ENCODE measurements around the gene CELSR1.

The CELSR1 gene

GRCh38 chr22:46439111-46439510, 98.3 kb downstream of the CELSR1 start:
- H3K4me3 ChIP-seq (ENCODE audit: low read length): no peak overlapping the region

GRCh38 chr22:46437671-46438440, 99.6 kb downstream of the CELSR1 start:
- no peak overlapping the region for H3K4me3 ChIP-seq (ENCODE audit: low read length)
- H3K27me3 ChIP-seq (replicated peaks; ENCODE audit: control insufficient read depth, insufficient read depth, low read length): peaks cover 50% of the 10 kb centered on the region
- no peaks in the 10 kb centered on the region for H3K4me1 ChIP-seq (ENCODE audit: control insufficient read depth, insufficient read depth, low read length)
- H3K9me3 ChIP-seq (ENCODE audit: control insufficient read depth, low read length): no peaks in the 10 kb centered on the region
- DNase-seq (ENCODE audit: low read depth): no peak
- no peak overlapping the region for H3K9ac ChIP-seq (ENCODE audit: low read length)
- no peaks in the 10 kb centered on the region for H3K36me3 ChIP-seq (ENCODE audit: control insufficient read depth, insufficient read depth, low read length, severe bottlenecking)

More at GRCh38 chr22:46439111-46439510, 98.3 kb downstream of the CELSR1 start:
- no peaks in the 10 kb centered on the region for H3K4me1 ChIP-seq (ENCODE audit: control insufficient read depth, insufficient read depth, low read length)
- H3K9me3 ChIP-seq (ENCODE audit: control insufficient read depth, low read length): no peaks in the 10 kb centered on the region
- DNase-seq (ENCODE audit: low read depth): no peak
- H3K27me3 ChIP-seq (replicated peaks; ENCODE audit: control insufficient read depth, insufficient read depth, low read length): peaks cover 52% of the 10 kb centered on the region
- no peak overlapping the region for H3K9ac ChIP-seq (ENCODE audit: low read length)
- no peaks in the 10 kb centered on the region for H3K36me3 ChIP-seq (ENCODE audit: control insufficient read depth, insufficient read depth, low read length, severe bottlenecking)

- Histone ChIP-seq H3K9me3 (ENCODE audit: control insufficient read depth, low read length) (no peaks in the 10 kb centered on the region), H3K36me3 (ENCODE audit: control insufficient read depth, insufficient read depth, low read length, severe bottlenecking) (no peaks in the 10 kb centered on the region), H3K9ac (ENCODE audit: low read length) (no peak overlapping the region), H3K4me1 (ENCODE audit: control insufficient read depth, insufficient read depth, low read length) (no peaks in the 10 kb centered on the region), H3K4me3 (ENCODE audit: low read length) (no peak overlapping the region), H3K27me3 (replicated peaks; ENCODE audit: control insufficient read depth, insufficient read depth, low read length) (peaks cover 44% of the 10 kb centered on the region)
- DNase-seq (ENCODE audit: low read depth): no peak
Measured at GRCh38 chr22:46436595-46437175, 100.7 kb downstream of the CELSR1 start.

GRCh38 chr22:46433318-46433717, 104.1 kb downstream of the CELSR1 start:
- H3K9ac ChIP-seq (ENCODE audit: low read length): no peak overlapping the region
- H3K9me3 ChIP-seq (ENCODE audit: control insufficient read depth, low read length): no peaks in the 10 kb centered on the region
- H3K4me3 ChIP-seq (ENCODE audit: low read length): no peak overlapping the region
- H3K27me3 ChIP-seq (replicated peaks; ENCODE audit: control insufficient read depth, insufficient read depth, low read length): peaks cover 42% of the 10 kb centered on the region
- H3K36me3 ChIP-seq (ENCODE audit: control insufficient read depth, insufficient read depth, low read length, severe bottlenecking): no peaks in the 10 kb centered on the region
- no peak for DNase-seq (ENCODE audit: low read depth)
- no peaks in the 10 kb centered on the region for H3K4me1 ChIP-seq (ENCODE audit: control insufficient read depth, insufficient read depth, low read length)

GRCh38 chr22:46432164-46433068, 105.0 kb downstream of the CELSR1 start:
- Histone ChIP-seq H3K36me3 (ENCODE audit: control insufficient read depth, insufficient read depth, low read length, severe bottlenecking) (no peaks in the 10 kb centered on the region), H3K4me1 (ENCODE audit: control insufficient read depth, insufficient read depth, low read length) (no peaks in the 10 kb centered on the region), H3K9me3 (ENCODE audit: control insufficient read depth, low read length) (no peaks in the 10 kb centered on the region), H3K27me3 (replicated peaks; ENCODE audit: control insufficient read depth, insufficient read depth, low read length) (peaks cover 40% of the 10 kb centered on the region), H3K4me3 (ENCODE audit: low read length) (peak overlapping the region; percentile 67), H3K9ac (ENCODE audit: low read length) (no peak overlapping the region)
- no peak for DNase-seq (ENCODE audit: low read depth)

- Histone ChIP-seq H3K9ac (ENCODE audit: low read length) (no peak overlapping the region), H3K27me3 (replicated peaks; ENCODE audit: control insufficient read depth, insufficient read depth, low read length) (peaks cover 36% of the 10 kb centered on the region), H3K4me1 (ENCODE audit: control insufficient read depth, insufficient read depth, low read length) (no peaks in the 10 kb centered on the region), H3K36me3 (ENCODE audit: control insufficient read depth, insufficient read depth, low read length, severe bottlenecking) (no peaks in the 10 kb centered on the region), H3K4me3 (ENCODE audit: low read length) (no peak overlapping the region), H3K9me3 (ENCODE audit: control insufficient read depth, low read length) (peaks cover 1% of the 10 kb centered on the region)
- DNase-seq (ENCODE audit: low read depth): no peak
Measured at GRCh38 chr22:46430961-46431838, 106.2 kb downstream of the CELSR1 start.

GRCh38 chr22:46429325-46429853, 108.0 kb downstream of the CELSR1 start:
- Histone ChIP-seq H3K27me3 (replicated peaks; ENCODE audit: control insufficient read depth, insufficient read depth, low read length) (peaks cover 33% of the 10 kb centered on the region), H3K9me3 (ENCODE audit: control insufficient read depth, low read length) (peaks cover 11% of the 10 kb centered on the region), H3K4me3 (ENCODE audit: low read length) (no peak overlapping the region), H3K36me3 (ENCODE audit: control insufficient read depth, insufficient read depth, low read length, severe bottlenecking) (no peaks in the 10 kb centered on the region), H3K4me1 (ENCODE audit: control insufficient read depth, insufficient read depth, low read length) (no peaks in the 10 kb centered on the region), H3K9ac (ENCODE audit: low read length) (no peak overlapping the region)
- no peak for DNase-seq (ENCODE audit: low read depth)

GRCh38 chr22:46428602-46429324, 108.7 kb downstream of the CELSR1 start:
- H3K4me3 ChIP-seq (ENCODE audit: low read length): no peak overlapping the region
- H3K36me3 ChIP-seq (ENCODE audit: control insufficient read depth, insufficient read depth, low read length, severe bottlenecking): no peaks in the 10 kb centered on the region
- H3K9ac ChIP-seq (ENCODE audit: low read length): no peak overlapping the region

GRCh38 chr22:46428171-46428570, 109.2 kb downstream of the CELSR1 start:
- Histone ChIP-seq H3K27me3 (replicated peaks; ENCODE audit: control insufficient read depth, insufficient read depth, low read length) (peaks cover 33% of the 10 kb centered on the region), H3K36me3 (ENCODE audit: control insufficient read depth, insufficient read depth, low read length, severe bottlenecking) (no peaks in the 10 kb centered on the region), H3K9me3 (ENCODE audit: control insufficient read depth, low read length) (peaks cover 11% of the 10 kb centered on the region), H3K4me3 (ENCODE audit: low read length) (no peak overlapping the region), H3K4me1 (ENCODE audit: control insufficient read depth, insufficient read depth, low read length) (no peaks in the 10 kb centered on the region), H3K9ac (ENCODE audit: low read length) (no peak overlapping the region)
- DNase-seq (ENCODE audit: low read depth): no peak

More at GRCh38 chr22:46428602-46429324, 108.7 kb downstream of the CELSR1 start:
- H3K27me3 ChIP-seq (replicated peaks; ENCODE audit: control insufficient read depth, insufficient read depth, low read length): peaks cover 33% of the 10 kb centered on the region
- DNase-seq (ENCODE audit: low read depth): no peak
- H3K9me3 ChIP-seq (ENCODE audit: control insufficient read depth, low read length): peaks cover 11% of the 10 kb centered on the region
- no peaks in the 10 kb centered on the region for H3K4me1 ChIP-seq (ENCODE audit: control insufficient read depth, insufficient read depth, low read length)

- Histone ChIP-seq H3K9me3 (ENCODE audit: control insufficient read depth, low read length) (peaks cover 11% of the 10 kb centered on the region), H3K36me3 (ENCODE audit: control insufficient read depth, insufficient read depth, low read length, severe bottlenecking) (no peaks in the 10 kb centered on the region), H3K27me3 (replicated peaks; ENCODE audit: control insufficient read depth, insufficient read depth, low read length) (peaks cover 21% of the 10 kb centered on the region), H3K9ac (ENCODE audit: low read length) (no peak overlapping the region), H3K4me3 (ENCODE audit: low read length) (no peak overlapping the region), H3K4me1 (ENCODE audit: control insufficient read depth, insufficient read depth, low read length) (no peaks in the 10 kb centered on the region)
- DNase-seq (ENCODE audit: low read depth): peak; percentile 41
Measured at GRCh38 chr22:46425016-46425415, 112.4 kb downstream of the CELSR1 start.
